GM19240 (cell line): ENCODE results near the gene PDGFRA.

Experiments used
- DNase-seq: peaks from one replicate; pipeline ENCODE4 v3.0.0; 2011; ENCODE audit warnings: low spot score; ENCODE audit not compliant: insufficient read length

Gene PDGFRA

GRCh38 chr4:54255881-54256280, 26.8 kb downstream of the PDGFRA start:
- no peak for DNase-seq

GRCh38 chr4:54256491-54257486, 27.7 kb downstream of the PDGFRA start:
- no peak for DNase-seq

GRCh38 chr4:54265366-54265765, 36.3 kb downstream of the PDGFRA start:
- no peak for DNase-seq

- DNase-seq: no peak
Observed at GRCh38 chr4:54268151-54268550, 39.1 kb downstream of the PDGFRA start.

- no peak for DNase-seq
Observed at GRCh38 chr4:54271464-54271863, 42.4 kb downstream of the PDGFRA start.

GRCh38 chr4:54272051-54272450, 43.0 kb downstream of the PDGFRA start:
- no peak for DNase-seq

GRCh38 chr4:54274264-54274663, 45.2 kb downstream of the PDGFRA start:
- DNase-seq: no peak

- DNase-seq: no peak
Observed at GRCh38 chr4:54274795-54275665, 45.9 kb downstream of the PDGFRA start.

GRCh38 chr4:54276641-54277430, 47.7 kb downstream of the PDGFRA start:
- no peak for DNase-seq

GRCh38 chr4:54277691-54278090, 48.6 kb downstream of the PDGFRA start:
- peak; percentile 13 for DNase-seq

- DNase-seq: no peak
Observed at GRCh38 chr4:54278216-54278615, 49.1 kb downstream of the PDGFRA start.

- DNase-seq: no peak
Observed at GRCh38 chr4:54281054-54281766, 52.1 kb downstream of the PDGFRA start.

- no peak for DNase-seq
Observed at GRCh38 chr4:54282837-54283236, 53.7 kb downstream of the PDGFRA start.

- DNase-seq: no peak
Observed at GRCh38 chr4:54289316-54289715, 60.2 kb downstream of the PDGFRA start.

GRCh38 chr4:54290980-54291379, 61.9 kb downstream of the PDGFRA start:
- no peak for DNase-seq

- no peak for DNase-seq
Observed at GRCh38 chr4:54296548-54297203, 67.6 kb downstream of the PDGFRA start.

- DNase-seq: no peak
Observed at GRCh38 chr4:54308110-54308509, 79.0 kb downstream of the PDGFRA start.

GRCh38 chr4:54315561-54316538, 86.8 kb downstream of the PDGFRA start:
- peak; percentile 29 for DNase-seq

- no peak for DNase-seq
Observed at GRCh38 chr4:54317690-54318089, 88.6 kb downstream of the PDGFRA start.
